Heart left ventricle (tissue), 13 donors: ENCODE data around the gene SIN3B.

ENCODE experiments used
- CTCF ChIP-seq, 12 donors: fragments of 200-600 bp; sonication (generic) in 4 of 12; IDR thresholded peaks; one replicate each; pipeline versions ENCODE4 v1.5.0 to v1.8.0; 2018 to 2022; ENCODE audit warnings: antibody characterized with exemption in 12 of 12, mild to moderate bottlenecking in 5 of 12
- POLR2A ChIP-seq, 2 donors: fragments of 450-650 bp; IDR thresholded peaks; one replicate each; pipeline ENCODE4 v1.6.1; 2017; ENCODE audit warnings: antibody characterized with exemption in 2 of 2, mild to moderate bottlenecking in 2 of 2, moderate library complexity in 2 of 2
- donor health status: ischemic (EF 13 %, LVEDD 7.1; RV severe dilation, severe dysfunction).
- donor health status: DM: no; HTN: yes; CAD: no.
- donor health status: DM: no; HTN: no; CAD: no.
- donor health status: ischemic (EF 25% LVEDD 6.9; RV normal size, moderate dysfunction).
- donor health status: ischemic (EF 25% LVEDD 5.7; RV mildly dilated, moderate dysfunction).
- donor health status: ischemic (EF 35%, LVEDD 5.7; RV mildly dilated, moderate dysfunction).
- donor health status: nonischemic (EF 11% LVEDD 7.7; RV severe dilation, severe dysfunction).
- donor health status: DM: yes; HTN: yes; CAD: no.
- donor health status: PGD.
- donor health status: ischemic (EF 29% LVEDD 5.4; RV normal size, mild dysfunction).
- donor health status: nonischemic (EF 23%, LVEDD 6.1; RV moderate dilation, normal function).

- TF ChIP-seq CTCF (IDR thresholded peaks at IDR 0.05) (no peak), POLR2A (IDR thresholded peaks at IDR 0.05) (no peak)
Observed at GRCh38 chr19:16822648-16823047, 6.5 kb upstream of the SIN3B start.
